IMR-90 (cell line): ENCODE data around the gene FBXW7. TPM values are rescaled to one million over a fixed set of nuclear protein-coding genes. Genes with fewer than 3 reads are reported as not detected.

Experiments used
- ATAC-seq: fragments of 200-7000 bp; cut with Tn5 transposase; 2 replicates; pipeline ENCODE4 v1.9.1; 2020; ENCODE audit warnings: low read depth, mild to moderate bottlenecking, moderate library complexity
- BruUV-seq: library from RNA; stranded (reverse); fragments of 400-500 nt; replicated peaks from 2 replicates; lab custom pipeline; 2021; lab: Mats Ljungman, UMichigan
- CTCF ChIA-PET: fragments of 300-600 bp; formaldehyde crosslinking; extraction: SDS; loops from one replicate; lab custom pipeline; 2021; ENCODE audit warnings: antibody characterized with exemption; lab: Yijun Ruan, JAX
- POLR2A ChIA-PET: fragments of 300-600 bp; sonication (Branson Sonifier 250); formaldehyde crosslinking; loops from one replicate; lab custom pipeline; 2022; ENCODE audit warnings: antibody characterized with exemption; ENCODE audit not compliant: unreplicated experiment; lab: Charles Lee
- DNase-seq: peaks from one replicate; pipeline ENCODE4 v3.0.0; 2013
- H2AFZ ChIP-seq: replicated peaks from 2 replicates; pipeline ENCODE3; 2013; ENCODE audit warnings: low read length, mild to moderate bottlenecking; ENCODE audit not compliant: poor library complexity
- H2AK5ac ChIP-seq: 2 replicates; pipeline ENCODE4 v1.6.1; 2013; ENCODE audit warnings: low read depth, low read length, inconsistent platforms
- H2AK9ac ChIP-seq: replicated peaks from 2 replicates; pipeline ENCODE3; 2013; ENCODE audit warnings: mild to moderate bottlenecking, low read depth, low read length, moderate library complexity; ENCODE audit not compliant: poor library complexity
- H2BK120ac ChIP-seq: 2 replicates; pipeline ENCODE4 v1.6.1; 2013; ENCODE audit warnings: low read depth, low read length, inconsistent platforms
- H2BK15ac ChIP-seq: 3 replicates; pipeline ENCODE4 v1.6.1; 2013; ENCODE audit warnings: low read depth, low read length, inconsistent platforms
- H2BK20ac ChIP-seq: 2 replicates; pipeline ENCODE4 v1.6.1; 2013; ENCODE audit warnings: low read depth, mild to moderate bottlenecking, inconsistent platforms, low read length, moderate library complexity
- H2BK5ac ChIP-seq: 2 replicates; pipeline ENCODE4 v1.6.1; 2013; ENCODE audit warnings: mild to moderate bottlenecking, low read depth, low read length, inconsistent platforms; ENCODE audit not compliant: poor library complexity, severe bottlenecking
- H3K14ac ChIP-seq: replicated peaks from 2 replicates; pipeline ENCODE4 v1.6.1; 2013; ENCODE audit warnings: low read depth, low read length, inconsistent platforms
- H3K18ac ChIP-seq: 2 replicates; pipeline ENCODE4 v1.6.1; 2013; ENCODE audit warnings: low read depth, low read length, control low read depth
- H3K23ac ChIP-seq: 2 replicates; pipeline ENCODE4 v1.6.1; 2013; ENCODE audit warnings: low read depth, low read length, inconsistent platforms
- H3K27ac ChIP-seq: 2 replicates; pipeline ENCODE4 v1.5.1; 2013; ENCODE audit warnings: mild to moderate bottlenecking, control low read depth, low read length; ENCODE audit not compliant: insufficient read depth
- H3K27me3 ChIP-seq: 2 replicates; pipeline ENCODE4 v1.6.1; 2013; ENCODE audit warnings: low read length; ENCODE audit not compliant: control insufficient read depth, insufficient read depth
- H3K36me3 ChIP-seq: 2 replicates; pipeline ENCODE4 v1.6.1; 2013; ENCODE audit warnings: low read length, mixed read lengths; ENCODE audit not compliant: control insufficient read depth, insufficient read depth
- H3K4ac ChIP-seq: 2 replicates; pipeline ENCODE4 v1.6.1; 2013; ENCODE audit warnings: low read depth, low read length, inconsistent platforms
- H3K4me1 ChIP-seq: 2 replicates; pipeline ENCODE4 v1.6.1; 2013; ENCODE audit warnings: low read length, mixed read lengths; ENCODE audit not compliant: control insufficient read depth, insufficient read depth
- H3K4me2 ChIP-seq: 2 replicates; pipeline ENCODE4 v1.6.1; 2013; ENCODE audit warnings: low read depth, mild to moderate bottlenecking, control low read depth, low read length, moderate library complexity
- H3K4me3 ChIP-seq: 2 replicates; pipeline ENCODE4 v1.5.1; 2013; ENCODE audit warnings: low read depth, mild to moderate bottlenecking, control low read depth, low read length, moderate library complexity; ENCODE audit not compliant: insufficient read depth
- H3K56ac ChIP-seq: 2 replicates; pipeline ENCODE4 v1.6.1; 2013; ENCODE audit warnings: low read length, inconsistent platforms; ENCODE audit not compliant: insufficient read depth; ENCODE audit errors: extremely low read depth
- H3K79me1 ChIP-seq, 2 experiments: 2 replicates each; pipeline ENCODE4 v1.6.1; 2013; ENCODE audit warnings: low read length in 2 of 2, inconsistent platforms in 1 of 2, low read depth in 1 of 2
- H3K9ac ChIP-seq: 2 replicates; pipeline ENCODE4 v1.6.1; 2013; ENCODE audit warnings: low read depth, low read length, control low read depth
- H3K9me1 ChIP-seq: 2 replicates; pipeline ENCODE4 v1.6.1; 2013; ENCODE audit warnings: low read length, inconsistent platforms; ENCODE audit not compliant: insufficient read depth
- H3K9me3 ChIP-seq: 2 replicates; pipeline ENCODE4 v1.6.1; 2013; ENCODE audit warnings: low read length; ENCODE audit not compliant: control insufficient read depth, insufficient read depth
- H4K20me1 ChIP-seq: 2 replicates; pipeline ENCODE4 v1.6.1; 2013; ENCODE audit warnings: low read length, inconsistent platforms; ENCODE audit not compliant: insufficient read depth
- H4K5ac ChIP-seq: 2 replicates; pipeline ENCODE4 v1.6.1; 2013; ENCODE audit warnings: mild to moderate bottlenecking, low read depth, low read length, control low read depth
- H4K8ac ChIP-seq, 2 experiments: 2 replicates each; pipeline ENCODE4 v1.6.1; 2013; ENCODE audit warnings: low read depth in 2 of 2, low read length in 2 of 2, control low read depth in 1 of 2, inconsistent platforms in 1 of 2
- H4K91ac ChIP-seq: 2 replicates; pipeline ENCODE4 v1.6.1; 2013; ENCODE audit warnings: low read depth, low read length, inconsistent platforms; ENCODE audit not compliant: insufficient read depth
- CTCF ChIP-seq: conservative IDR thresholded peaks from 2 replicates; pipeline ENCODE4 v1.5.1; 2012; ENCODE audit warnings: mild to moderate bottlenecking, low read depth, low read length, improper control_type of control experiment
- ELK1 ChIP-seq: fragments of 150-350 bp; IDR thresholded peaks from 2 replicates; pipeline ENCODE4 v1.6.1; 2016; ENCODE audit warnings: low read depth, mild to moderate bottlenecking, low read length, moderate library complexity, borderline replicate concordance
- FOS ChIP-seq: fragments of 150-350 bp; IDR thresholded peaks from 2 replicates; pipeline ENCODE4 v1.6.1; 2016; ENCODE audit warnings: low read depth, low read length
- MAZ ChIP-seq: IDR thresholded peaks from 2 replicates; pipeline ENCODE4 v1.6.1; 2012; ENCODE audit warnings: low read depth, mild to moderate bottlenecking, low read length, improper control_type of control experiment, moderate library complexity, borderline replicate concordance
- MXI1 ChIP-seq: IDR thresholded peaks from 2 replicates; pipeline ENCODE4 v1.6.1; 2012; ENCODE audit warnings: low read depth, mild to moderate bottlenecking, low read length, moderate library complexity, borderline replicate concordance
- NFE2L2 ChIP-seq: fragments of 150-350 bp; IDR thresholded peaks from 2 replicates; pipeline ENCODE4 v1.6.1; 2016; ENCODE audit warnings: low read depth, mild to moderate bottlenecking, low read length
- POLR2A ChIP-seq: IDR thresholded peaks from 2 replicates; pipeline ENCODE4 v1.6.1; 2012; ENCODE audit warnings: mild to moderate bottlenecking, low read depth, low read length
- RAD21 ChIP-seq: IDR thresholded peaks from 2 replicates; pipeline ENCODE4 v1.6.1; 2012; ENCODE audit warnings: low read length, improper control_type of control experiment
- RCOR1 ChIP-seq: IDR thresholded peaks from 2 replicates; pipeline ENCODE4 v1.6.1; 2012; ENCODE audit warnings: mild to moderate bottlenecking, low read length, improper control_type of control experiment; ENCODE audit not compliant: insufficient replicate concordance
- RFX5 ChIP-seq: IDR thresholded peaks from 2 replicates; pipeline ENCODE4 v1.8.0; 2012; ENCODE audit warnings: low read depth, mild to moderate bottlenecking, low read length, moderate library complexity
- USF2 ChIP-seq: fragments of 150-350 bp; IDR thresholded peaks from 2 replicates; pipeline ENCODE4 v1.6.1; 2017; ENCODE audit warnings: mild to moderate bottlenecking, antibody characterized with exemption, low read length, low read depth
- WGBS, 2 experiments: methylation state at CpG; one replicate each; pipeline versions ENCODE4 v1.1.5 to v1.1.7; 2013; ENCODE audit warnings: missing lambda C conversion rate in 2 of 2; ENCODE audit not compliant: insufficient read length in 1 of 2; ENCODE audit errors: extremely low coverage in 2 of 2; 5-methylcytosine and 5-hydroxymethylcytosine counted together
- dilution Hi-C: fragments of 300-500 bp; cut with HindIII; formaldehyde crosslinking; loops from one replicate; pipeline ENCODE4 v1.14.3; 2018; ENCODE audit warnings: low sequenced_read_pairs; ENCODE audit not compliant: unreplicated experiment
- in situ Hi-C: fragments of 300-500 bp; cut with MboI; formaldehyde crosslinking; loops from 3 replicates; pipeline ENCODE4 v1.14.3; 2019; ENCODE audit warnings: low sequenced_read_pairs, inconsistent platforms, mixed read lengths
- intact Hi-C: fragments of 100-400 bp; cut with micrococcal nuclease; formaldehyde crosslinking; loops from 2 replicates; pipeline ENCODE4 v1.10.0; 2022
- polyA plus RNA-seq, 3 experiments: library from polyadenylated mRNA; depleted of rRNA; stranded (reverse); fragments of >200 nt; gene quantifications; 2 replicates each; pipeline ENCODE4 v1.2.3, GENCODE V29; 2012; ENCODE audit warnings: low replicate concordance in 1 of 3
- total RNA-seq: library from RNA; depleted of rRNA; stranded (reverse); fragments of >200 nt; gene quantifications from 2 replicates; pipeline ENCODE4 v1.2.3, GENCODE V29; 2012

FBXW7 gene
- total and polyA plus RNA-seq, 2 of the 4 experiments (the other 2 are of a cell fraction): 7.2 to 27.4 TPM

- 0 out of 2 replicates have a peak, but pooled peaks have one; percentile 44 for TF ChIP-seq RFX5
- peak; percentile 100 for TF ChIP-seq MAZ
- peak; percentile 88 for TF ChIP-seq MXI1
- 0 out of 2 replicates have a peak, but pooled peaks have one; percentile 2 for TF ChIP-seq FOS
- TF ChIP-seq RAD21: no peak
These were observed at the start of gene FBXW7 (continued) for GRCh38 chr4:152535903-152536544.

GRCh38 chr4:152585023-152585441 lies 49.1 kb upstream of the FBXW7 start:
- POLR2A ChIA-PET: interaction anchor here (0.6 kb wide), 1 partner anchor 84 kb away, joined by 3 read pairs; no protein-coding TSS in a partner anchor
- peak overlapping the region; percentile 98 for H3K4me2 ChIP-seq
- no peak for TF ChIP-seq NFE2L2
- no peak for TF ChIP-seq USF2
- no peak for TF ChIP-seq CTCF
- TF ChIP-seq FOS: no peak
- TF ChIP-seq RAD21: no peak
- TF ChIP-seq ELK1: no peak
- TF ChIP-seq POLR2A: no peak
- no peak for TF ChIP-seq RCOR1

More at GRCh38 chr4:152585023-152585441, 49.1 kb upstream of the FBXW7 start:
- DNase-seq: peak; percentile 20
- Histone ChIP-seq H2AK5ac (no peak overlapping the region), H3K56ac (no peak overlapping the region), H4K5ac (peak overlapping the region; percentile 56), H3K9ac (0 out of 2 replicates have a peak overlapping the region, but pooled peaks have one; percentile 9), H2AFZ (peak overlapping the region; percentile 54), H4K20me1 (no peaks in the 10 kb centered on the region), H3K4ac (0 out of 2 replicates have a peak overlapping the region, but pooled peaks have one; percentile 40), H3K4me3 (peak overlapping the region; percentile 37), H2BK15ac (no peak overlapping the region), H3K9me3 (no peaks in the 10 kb centered on the region), H3K9me1 (0 out of 2 replicates have a peak, but pooled peaks cover 3% of the 10 kb centered on the region), H2BK5ac (no peak overlapping the region), H3K27me3 (peaks cover under 1% of the 10 kb centered on the region; the same call in 1 of the 2 replicates), H3K18ac (peak overlapping the region; percentile 71; the same call in 1 of the 2 replicates), H3K27ac (no peak overlapping the region), H3K14ac (peak overlapping the region; percentile 22), H2BK20ac (no peak overlapping the region), H3K79me1 (no peaks in the 10 kb centered on the region), H2AK9ac (no peak overlapping the region), H2BK120ac (peak overlapping the region; percentile 51; the same call in 1 of the 2 replicates), H3K23ac (peak overlapping the region; percentile 37; the same call in 1 of the 2 replicates), H3K4me1 (peaks cover 5% of the 10 kb centered on the region), H4K8ac (peak overlapping the region in 1 of 2 experiments; percentile 46; a peak in 1 of 4 replicates), H3K36me3 (no peaks in the 10 kb centered on the region), H4K91ac (no peak overlapping the region; the same call in 1 of the 2 replicates)
- intact Hi-C loops: no loop called here
- CTCF ChIA-PET: interaction anchor here (0.6 to 0.9 kb wide), 2 partner anchors 11 to 84 kb away, joined by 3 read pairs; no protein-coding TSS in a partner anchor
- in situ Hi-C loops: no loop called here
- peak; percentile 87 for ATAC-seq
- no TSS peak for BruUV-seq
- no CpG with 5 or more reads among the region's 7 CpGs for WGBS, 2 experiments
- dilution Hi-C loops: no loop called here
